ENCODE measurements around the gene ZNF837.
"Not testable (repeated sequence)": the region's sequence is repeated elsewhere in the genome, so short reads cannot be mapped to it uniquely, and the experiment has no call there.

The ZNF837 gene

GRCh38 chr19:58349590-58349989, 31.2 kb downstream of the ZNF837 start:
- DNase-seq, result no peak

GRCh38 chr19:58348080-58348479, 32.8 kb downstream of the ZNF837 start:
- DNase-seq, result not testable (repeated sequence)

- peak; percentile 79 for DNase-seq
These were observed 33.6 kb downstream of the ZNF837 start for GRCh38 chr19:58346961-58347929.

GRCh38 chr19:58345558-58345957, 35.3 kb downstream of the ZNF837 start:
- DNase-seq, result no peak

- DNase-seq, result no peak
These were observed 41.8 kb downstream of the ZNF837 start for GRCh38 chr19:58338825-58339558.

- no peak for DNase-seq
These were observed 42.5 kb downstream of the ZNF837 start for GRCh38 chr19:58338336-58338735.

GRCh38 chr19:58336820-58337219, 44.0 kb downstream of the ZNF837 start:
- no peak for DNase-seq

GRCh38 chr19:58336216-58336615, 44.6 kb downstream of the ZNF837 start:
- DNase-seq, result no peak

GRCh38 chr19:58335630-58336029, 45.2 kb downstream of the ZNF837 start:
- DNase-seq, result no peak

- no peak for DNase-seq
These were observed 46.1 kb downstream of the ZNF837 start for GRCh38 chr19:58334691-58335249.

- no peak for DNase-seq
These were observed 48.1 kb downstream of the ZNF837 start for GRCh38 chr19:58332697-58333096.

GRCh38 chr19:58330458-58330857, 50.4 kb downstream of the ZNF837 start:
- DNase-seq, result no peak

GRCh38 chr19:58328999-58329398, 51.8 kb downstream of the ZNF837 start:
- DNase-seq, result peak; percentile 21

GRCh38 chr19:58326914-58327726, 53.7 kb downstream of the ZNF837 start, which contains the start of gene ZSCAN22:
Gene ZSCAN22, plus strand, starts transcription at chr19:58326994. Its CDS starts 7,809 bp downstream, at chr19:58334803.
- DNase-seq, result peak; percentile 92

- no peak for DNase-seq
These were observed 54.3 kb downstream of the ZNF837 start for GRCh38 chr19:58326501-58326913.

- no peak for DNase-seq
These were observed 55.4 kb downstream of the ZNF837 start for GRCh38 chr19:58325311-58326022.

GRCh38 chr19:58319241-58319640, 61.6 kb downstream of the ZNF837 start:
- DNase-seq, result no peak

GRCh38 chr19:58318297-58318696, 62.5 kb downstream of the ZNF837 start:
- DNase-seq, result no peak
